GM12878 (cell line): ENCODE data around the gene DNASE2. TPM values are rescaled to one million over a fixed set of nuclear protein-coding genes. Genes with fewer than 3 reads are reported as not detected.

ENCODE experiments used
- ATF3 ChIP-seq: IDR thresholded peaks from 2 replicates; pipeline ENCODE4 v1.6.1; 2011; ENCODE audit warnings: low read depth, mild to moderate bottlenecking, low read length, moderate library complexity, borderline replicate concordance; ENCODE audit errors: extremely low read depth
- BCL3 ChIP-seq: IDR thresholded peaks from 2 replicates; pipeline ENCODE4 v1.6.1; 2011; ENCODE audit warnings: borderline replicate concordance, low read depth, mild to moderate bottlenecking, moderate library complexity, low read length; ENCODE audit not compliant: insufficient read depth, poor library complexity, severe bottlenecking
- BHLHE40 ChIP-seq, 2 experiments: fragments of 450-650 bp in 1 of 2; IDR thresholded peaks; 2 replicates each; pipeline ENCODE4 v1.6.1; 2011 to 2017; ENCODE audit warnings: low read depth in 2 of 2, borderline replicate concordance in 1 of 2, improper control_type of control experiment in 1 of 2, low read length in 1 of 2, mild to moderate bottlenecking in 1 of 2
- CUX1 ChIP-seq: IDR thresholded peaks from 2 replicates; pipeline ENCODE4 v1.6.1; 2012; ENCODE audit warnings: improper control_type of control experiment, low read depth, low read length; ENCODE audit not compliant: insufficient replicate concordance
- EP300 ChIP-seq, 2 experiments: fragments of 150-350 bp in 1 of 2; IDR thresholded peaks; 2 replicates each; pipeline ENCODE4 v1.6.1; 2011 to 2012; ENCODE audit warnings: low read depth in 2 of 2, low read length in 2 of 2, borderline replicate concordance in 1 of 2, improper control_type of control experiment in 1 of 2, inconsistent platforms in 1 of 2; ENCODE audit not compliant: control insufficient read depth in 1 of 2
- GATAD2B ChIP-seq: fragments of 450-650 bp; conservative IDR thresholded peaks from 2 replicates; pipeline ENCODE4 v1.6.1; 2017; ENCODE audit warnings: low read depth, mild to moderate bottlenecking, moderate library complexity
- HDGF ChIP-seq: fragments of 450-650 bp; IDR thresholded peaks from 2 replicates; pipeline ENCODE4 v1.6.1; 2016; ENCODE audit warnings: antibody characterized with exemption
- IKZF2 ChIP-seq, 2 experiments: fragments of 450-650 bp; IDR thresholded peaks; 2 replicates each; pipeline ENCODE4 v1.6.1; 2017; ENCODE audit warnings: mild to moderate bottlenecking in 2 of 2, moderate library complexity in 2 of 2
- IRF4 ChIP-seq: IDR thresholded peaks from 2 replicates; pipeline ENCODE4 v1.6.1; 2011; ENCODE audit warnings: low read depth, low read length
- JUNB ChIP-seq: IDR thresholded peaks from 2 replicates; pipeline ENCODE4 v1.6.1; 2016; ENCODE audit warnings: antibody characterized with exemption, mild to moderate bottlenecking
- MEF2B ChIP-seq: fragments of 450-650 bp; IDR thresholded peaks from 2 replicates; pipeline ENCODE4 v1.6.1; 2018; ENCODE audit warnings: mild to moderate bottlenecking, moderate library complexity; ENCODE audit not compliant: partially characterized antibody, poor library complexity, severe bottlenecking
- NFYA ChIP-seq: IDR thresholded peaks from 2 replicates; pipeline ENCODE4 v1.6.1; 2011; ENCODE audit warnings: low read depth, mild to moderate bottlenecking, low read length, improper control_type of control experiment, borderline replicate concordance
- NR2C2 ChIP-seq: IDR thresholded peaks from 2 replicates; pipeline ENCODE4 v1.6.1; 2011; ENCODE audit warnings: borderline replicate concordance, low read depth; ENCODE audit not compliant: control insufficient read depth, insufficient read length
- NR2F1 ChIP-seq: fragments of 450-650 bp; conservative IDR thresholded peaks from 2 replicates; pipeline ENCODE4 v1.6.1; 2017; ENCODE audit warnings: mild to moderate bottlenecking
- POLR2AphosphoS2 ChIP-seq: IDR thresholded peaks from 2 replicates; pipeline ENCODE4 v1.6.1; 2011; ENCODE audit warnings: low read depth, mild to moderate bottlenecking, low read length, improper control_type of control experiment, moderate library complexity
- ZNF622 ChIP-seq: fragments of 450-650 bp; IDR thresholded peaks from 2 replicates; pipeline ENCODE4 v1.6.1; 2017; ENCODE audit warnings: mild to moderate bottlenecking, inconsistent platforms
- ZSCAN29 ChIP-seq: fragments of 450-650 bp; IDR thresholded peaks from 2 replicates; pipeline ENCODE4 v1.6.1; 2017; ENCODE audit warnings: mild to moderate bottlenecking, moderate library complexity
- polyA plus RNA-seq, 11 experiments: library from polyadenylated mRNA; depleted of rRNA in 4 of 11; unstranded in 6 of 11; stranded (reverse) in 5 of 11; fragments of >200 nt; fragmentation: Nextera tagmentation in 4 of 11; fragmentation: Illumina TruSeq in 1 of 11; extraction: Ambion mirVana in 4 of 11; extraction: Trizol in 1 of 11; gene quantifications; 1 replicate in 1 of 11; 2 replicates in 10 of 11; pipeline versions ENCODE4 v1.2.1 to v1.2.3, GENCODE V29; 2011 to 2016; ENCODE audit warnings: inconsistent platforms in 2 of 11, missing spikeins in 2 of 11, low read depth in 1 of 11
- total RNA-seq, 4 experiments: library from RNA; depleted of rRNA in 3 of 4; stranded (reverse); fragments of >200 nt in 3 of 4; fragmentation: Illumina TruSeq in 1 of 4; extraction: Trizol in 1 of 4; gene quantifications; 2 replicates each; pipeline versions ENCODE4 v1.2.1 to v1.2.3, GENCODE V29; 2013 to 2021
- TF ChIP-seq, protein P1 (sequence below): fragments of 450-650 bp; IDR thresholded peaks from 2 replicates; pipeline ENCODE4 v1.6.1; 2016; ENCODE audit warnings: mild to moderate bottlenecking
- TF ChIP-seq, protein P2 (sequence below): IDR thresholded peaks from 2 replicates; pipeline ENCODE4 v1.6.1; 2011; ENCODE audit warnings: borderline replicate concordance, low read depth, mild to moderate bottlenecking, moderate library complexity, mixed read lengths, low read length; ENCODE audit not compliant: insufficient read depth; ENCODE audit errors: extremely low read length

Gene DNASE2
- total and polyA plus RNA-seq, 10 of the 15 experiments (the other 5 are each of a cell fraction or from before 2014, with no cell fraction given): 4.9 to 32.1 (median 22.0) TPM

DNA sequence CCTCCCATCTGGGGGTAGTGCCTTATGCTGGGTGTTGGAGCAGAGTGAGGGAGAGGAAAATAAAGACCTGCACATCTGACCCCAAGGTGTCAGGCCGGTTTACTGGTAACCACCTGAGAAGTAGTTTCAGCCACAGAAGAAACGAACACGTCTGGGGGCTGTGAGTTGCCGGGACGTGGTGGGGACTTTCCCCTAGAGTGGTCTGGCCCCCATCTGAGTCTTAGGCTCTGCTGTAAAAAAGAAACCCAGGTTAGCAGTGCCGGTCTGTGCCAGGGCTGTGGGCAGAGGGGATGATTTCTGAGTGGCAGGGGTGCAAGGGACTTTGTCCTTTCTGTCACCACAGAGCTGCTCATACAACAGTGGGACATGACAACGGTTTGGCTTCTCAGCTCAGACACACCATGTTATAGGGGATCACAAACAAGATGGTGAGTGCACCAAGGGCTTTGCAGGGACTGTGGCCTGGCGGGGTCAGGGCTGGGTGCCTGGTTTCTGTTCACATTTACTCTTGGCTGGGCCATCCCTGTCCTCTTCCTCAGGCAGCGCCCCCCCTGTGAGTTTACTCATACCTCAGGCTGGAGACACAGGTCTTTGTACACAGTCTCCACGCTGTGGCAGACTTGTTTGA is 18.8 kb upstream of the DNASE2 start (continued):
- TF ChIP-seq CUX1 (no peak), JUNB (no peak), NR2F1 (peak; percentile 99), MEF2B (peak; percentile 63), IRF4 (peak; percentile 66; the same call in 1 of the 2 replicates), GATAD2B (peak; percentile 94), HDGF (peak; percentile 57; the same call in 1 of the 2 replicates), NR2C2 (no peak), ZSCAN29 (no peak), BCL3 (peak; percentile 89), ATF3 (no peak), BHLHE40 (IDR thresholded peaks at IDR 0.05; ENCODE audit: borderline replicate concordance in 1 of 2, low read depth in 2 of 2, low read length in 1 of 2) (peak; percentile 73 to 75; a peak in 3 of 4 replicates), POLR2AphosphoS2 (no peak), EP300 (IDR thresholded peaks at IDR 0.05; ENCODE audit: borderline replicate concordance in 1 of 2, control insufficient read depth in 1 of 2, low read depth in 2 of 2, low read length in 2 of 2) (peak; percentile 76 to 89; a peak in 3 of 4 replicates), NFYA (no peak), IKZF2 (IDR thresholded peaks at IDR 0.05) (peak; percentile 61 to 82), ZNF622 (no peak)
- TF ChIP-seq, protein P1, sequence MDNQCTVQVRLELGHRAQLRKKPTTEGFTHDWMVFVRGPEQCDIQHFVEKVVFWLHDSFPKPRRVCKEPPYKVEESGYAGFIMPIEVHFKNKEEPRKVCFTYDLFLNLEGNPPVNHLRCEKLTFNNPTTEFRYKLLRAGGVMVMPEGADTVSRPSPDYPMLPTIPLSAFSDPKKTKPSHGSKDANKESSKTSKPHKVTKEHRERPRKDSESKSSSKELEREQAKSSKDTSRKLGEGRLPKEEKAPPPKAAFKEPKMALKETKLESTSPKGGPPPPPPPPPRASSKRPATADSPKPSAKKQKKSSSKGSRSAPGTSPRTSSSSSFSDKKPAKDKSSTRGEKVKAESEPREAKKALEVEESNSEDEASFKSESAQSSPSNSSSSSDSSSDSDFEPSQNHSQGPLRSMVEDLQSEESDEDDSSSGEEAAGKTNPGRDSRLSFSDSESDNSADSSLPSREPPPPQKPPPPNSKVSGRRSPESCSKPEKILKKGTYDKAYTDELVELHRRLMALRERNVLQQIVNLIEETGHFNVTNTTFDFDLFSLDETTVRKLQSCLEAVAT: peak; percentile 88
- TF ChIP-seq, protein P2, sequence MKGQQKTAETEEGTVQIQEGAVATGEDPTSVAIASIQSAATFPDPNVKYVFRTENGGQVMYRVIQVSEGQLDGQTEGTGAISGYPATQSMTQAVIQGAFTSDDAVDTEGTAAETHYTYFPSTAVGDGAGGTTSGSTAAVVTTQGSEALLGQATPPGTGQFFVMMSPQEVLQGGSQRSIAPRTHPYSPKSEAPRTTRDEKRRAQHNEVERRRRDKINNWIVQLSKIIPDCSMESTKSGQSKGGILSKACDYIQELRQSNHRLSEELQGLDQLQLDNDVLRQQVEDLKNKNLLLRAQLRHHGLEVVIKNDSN: no peak
